ENCODE measurements around the gene SYT2.

The SYT2 gene

DNA sequence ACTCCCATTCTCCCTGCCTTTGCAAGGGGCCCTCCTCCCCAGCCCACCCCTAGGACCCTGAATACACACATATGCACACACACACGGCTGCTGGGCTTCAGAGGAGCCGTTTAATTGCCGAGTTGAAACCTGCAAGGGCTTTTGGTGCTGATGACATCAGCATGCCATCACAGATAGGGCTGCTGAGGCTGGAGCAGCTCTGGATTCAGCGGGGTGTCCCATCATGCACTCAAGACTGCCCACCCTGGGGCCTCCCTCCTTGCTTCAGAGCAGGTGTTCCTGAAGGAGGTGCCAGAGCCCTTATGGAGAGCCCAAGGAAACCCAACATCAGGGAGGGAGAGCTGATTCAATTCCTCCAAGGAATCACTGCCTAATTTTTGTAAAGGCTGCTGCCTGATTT lies 5.7 kb downstream of the SYT2 start:
- DNase-seq (ENCODE audit: low spot score), result no peak

DNA sequence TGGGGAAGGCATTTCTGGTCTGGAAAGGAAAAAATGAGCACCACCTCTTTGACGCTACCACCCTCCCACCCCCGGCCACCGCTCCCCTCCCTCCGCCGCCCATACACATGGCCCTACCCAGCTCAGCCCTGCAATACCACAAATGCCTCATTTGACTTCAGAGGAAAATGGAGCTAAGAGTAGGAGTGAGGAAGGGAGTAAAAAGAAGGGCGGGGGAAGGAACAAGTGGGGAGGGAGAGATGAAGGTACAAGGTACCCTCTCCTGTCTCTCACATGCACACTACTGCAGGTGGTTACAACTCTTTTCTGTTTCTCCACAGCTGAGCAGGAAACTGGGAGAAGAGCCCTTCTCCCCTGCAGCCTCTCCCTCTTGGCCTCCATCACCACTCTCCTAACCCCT lies 7.1 kb downstream of the SYT2 start:
- DNase-seq (ENCODE audit: low spot score), result no peak

GRCh38 chr1:202702088-202702487 lies 8.2 kb downstream of the SYT2 start:
- DNase-seq (ENCODE audit: low spot score), result no peak

DNA sequence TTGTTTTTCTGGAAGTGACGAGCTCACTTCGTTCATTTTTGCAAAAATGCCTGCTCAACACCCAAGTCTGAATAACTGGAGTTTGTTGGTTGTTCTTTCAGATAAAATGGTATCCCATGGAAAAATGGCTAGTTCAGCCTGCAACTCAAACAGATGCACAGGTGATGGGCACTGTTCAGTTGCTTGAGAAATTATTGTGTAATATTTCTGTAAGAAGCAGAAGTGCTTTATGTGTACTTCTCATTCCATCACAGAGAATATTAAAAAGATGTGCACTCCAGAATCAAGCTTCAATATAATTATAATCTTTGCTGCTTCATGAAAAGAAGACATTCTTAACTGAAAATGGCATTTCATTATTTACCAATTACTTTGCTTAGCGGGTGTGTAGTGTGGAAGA lies 9.1 kb downstream of the SYT2 start:
- no peak for DNase-seq (ENCODE audit: low spot score)

DNA sequence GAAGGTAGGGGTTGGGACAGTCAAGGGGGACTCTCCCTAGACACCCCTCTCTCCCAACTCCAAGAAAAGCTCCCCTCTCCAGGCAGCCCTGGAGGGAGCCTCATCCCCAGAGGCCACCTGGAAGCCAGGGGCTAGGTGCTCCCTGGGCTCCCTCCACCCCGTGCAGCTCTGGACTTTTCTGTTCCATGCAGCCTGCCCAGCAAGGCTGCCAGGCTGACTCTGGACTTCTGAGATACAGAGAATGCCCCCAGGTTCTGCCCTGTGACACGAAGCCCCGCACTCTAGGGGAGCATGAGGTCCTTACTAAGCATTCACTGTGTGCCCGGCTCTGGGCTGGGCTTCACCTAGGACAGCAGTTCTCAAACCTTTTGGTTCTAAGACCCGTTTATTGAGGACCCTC lies 10.2 kb downstream of the SYT2 start:
- no peak for DNase-seq (ENCODE audit: low spot score)

DNA sequence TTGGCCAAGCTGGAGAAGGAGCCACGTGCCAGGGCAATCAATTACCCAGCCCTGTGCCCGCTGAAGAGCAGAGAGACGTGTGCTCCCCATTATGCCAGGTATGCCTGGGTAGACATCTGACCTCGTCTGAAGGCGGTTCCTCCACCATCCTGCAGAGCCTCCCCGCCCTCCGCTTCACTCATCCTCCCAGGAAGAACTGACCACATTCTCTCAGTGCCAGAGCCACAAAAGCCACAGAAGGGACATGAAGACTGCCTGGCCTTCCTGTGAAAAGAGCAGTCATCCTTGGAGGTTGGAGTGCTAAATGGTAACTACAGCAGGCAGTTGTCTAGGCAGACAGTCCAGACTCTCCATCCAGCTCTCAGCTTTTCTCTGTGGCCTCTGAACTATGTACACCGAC lies 12.0 kb downstream of the SYT2 start:
- DNase-seq (ENCODE audit: low spot score), result peak; percentile 9

DNA sequence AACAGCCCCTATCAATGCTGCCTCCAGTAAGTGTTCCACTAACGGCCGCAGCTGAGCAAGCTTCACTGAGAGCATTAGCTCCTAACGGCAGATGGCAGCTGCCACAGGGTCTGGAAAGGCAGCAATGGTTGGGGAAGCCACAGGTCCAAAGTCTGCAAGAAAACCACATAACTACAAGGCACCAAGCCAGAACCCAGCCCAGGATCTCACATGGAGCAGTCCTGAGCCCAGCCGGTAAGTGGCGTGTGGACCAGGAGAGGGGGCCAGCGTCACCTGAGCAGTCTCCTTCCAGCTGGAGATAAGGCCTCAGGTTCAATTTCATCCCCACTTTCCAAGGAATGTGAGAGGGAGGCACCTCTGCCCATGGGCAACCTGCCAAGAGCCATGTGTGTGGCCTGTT lies 13.2 kb downstream of the SYT2 start:
- no peak for DNase-seq (ENCODE audit: low spot score)

DNA sequence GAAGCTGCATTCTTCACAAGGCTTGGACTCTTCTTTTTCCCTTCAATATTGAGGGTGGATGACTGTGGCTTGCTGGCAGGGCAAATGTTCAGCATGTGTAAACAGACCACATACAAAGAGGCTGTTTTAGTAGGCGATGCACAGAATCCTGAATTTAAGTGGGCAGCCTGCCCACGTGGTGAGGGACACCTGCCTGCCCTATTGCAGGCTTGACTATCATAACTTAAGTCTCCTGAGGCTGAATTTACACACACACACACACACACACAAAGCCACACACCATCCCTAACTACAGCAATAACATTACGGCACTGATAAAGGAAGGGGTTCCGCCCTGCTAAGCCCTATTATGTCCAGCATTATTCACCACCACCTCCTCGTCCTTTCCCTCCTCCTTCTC lies 15.9 kb downstream of the SYT2 start:
- no peak for DNase-seq (ENCODE audit: low spot score)

DNA sequence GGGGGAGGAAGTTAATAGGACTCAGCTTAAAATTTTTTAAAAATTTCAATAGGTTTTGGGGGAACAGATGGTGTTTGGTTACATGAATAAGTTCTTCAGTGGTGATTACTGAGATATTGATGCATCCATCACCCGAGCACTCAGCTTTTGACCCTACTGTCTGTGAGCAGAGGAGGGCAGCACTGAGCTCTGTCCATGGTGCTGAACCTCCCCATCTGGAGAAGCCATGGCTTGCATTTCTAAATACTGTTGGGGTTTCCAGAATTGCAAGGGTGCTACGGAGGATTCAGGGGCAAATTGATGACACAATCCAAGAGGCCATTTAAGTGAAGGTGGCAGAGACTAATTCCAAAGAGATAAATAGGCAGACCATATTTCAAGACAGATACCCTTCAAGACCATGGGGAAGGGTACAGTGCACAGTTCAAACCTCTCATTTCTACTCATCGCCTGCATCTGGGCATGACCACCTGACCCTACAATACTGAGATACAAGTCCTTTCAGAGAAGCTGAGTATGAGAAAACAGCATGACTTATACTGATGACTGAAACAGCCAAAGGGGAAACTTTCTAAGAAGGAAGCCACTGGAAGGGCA lies 17.2 kb downstream of the SYT2 start:
- peak; percentile 56 for DNase-seq (ENCODE audit: low spot score)

DNA sequence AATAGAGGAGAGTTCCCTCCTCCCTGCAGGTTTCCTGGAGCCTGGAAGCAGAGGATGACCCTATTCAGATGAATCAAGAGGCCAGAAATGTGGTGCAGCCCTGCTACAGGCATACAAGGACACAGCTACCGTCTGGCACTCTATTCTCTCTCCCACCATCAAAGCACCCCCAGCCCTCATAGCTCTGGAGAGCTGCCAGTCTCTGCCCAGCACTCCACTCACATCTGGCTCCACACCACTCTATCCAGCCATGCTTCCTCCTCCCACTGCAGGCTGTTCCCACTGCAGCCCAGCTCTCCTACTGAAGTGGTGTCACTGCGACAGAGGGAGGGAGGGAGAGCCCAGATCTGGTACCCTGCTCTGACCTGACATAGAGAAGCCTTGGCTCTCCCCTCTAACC lies 18.4 kb downstream of the SYT2 start:
- no peak for DNase-seq (ENCODE audit: low spot score)

DNA sequence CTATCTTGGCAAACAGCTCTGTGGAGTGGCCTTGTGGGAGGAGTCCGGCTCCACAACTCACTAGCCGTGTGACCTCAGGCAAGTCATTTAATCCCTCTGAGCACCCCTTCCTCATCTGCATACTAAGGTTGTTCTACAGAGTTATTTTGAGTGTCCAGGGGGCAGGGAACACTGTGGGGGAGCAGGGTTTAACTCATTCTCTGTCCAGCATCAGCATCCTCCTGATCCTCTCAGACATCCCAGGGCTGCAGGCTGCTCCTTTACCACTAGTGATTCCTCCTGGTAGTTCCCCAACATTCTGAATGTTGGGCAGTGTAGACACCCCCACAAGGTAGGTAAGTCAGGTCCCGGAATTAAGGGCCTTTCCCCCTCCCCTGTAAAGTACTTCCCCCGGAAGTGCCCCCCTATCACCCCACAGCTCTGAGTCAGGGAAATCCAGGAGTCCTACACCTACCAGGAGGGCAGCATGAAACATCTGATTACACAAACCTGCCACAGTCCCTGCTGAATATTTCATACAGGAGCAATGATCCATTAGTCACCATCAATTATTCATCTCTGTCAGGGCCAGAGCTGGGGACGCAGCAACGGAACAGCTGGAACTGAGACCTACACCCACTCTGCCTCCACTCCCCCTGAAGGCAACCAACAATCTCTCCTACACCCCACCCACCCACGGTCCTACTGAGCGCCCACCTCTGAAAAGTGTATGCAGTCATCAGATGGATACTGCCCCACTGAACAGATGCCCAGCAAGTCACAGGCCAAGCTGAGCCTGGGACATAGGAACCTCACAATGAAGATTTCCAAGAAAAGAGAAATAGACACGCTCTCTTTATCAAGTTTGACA lies 20.5 kb downstream of the SYT2 start:
- DNase-seq (ENCODE audit: low spot score), result no peak

GRCh38 chr1:202689082-202689481 lies 21.2 kb downstream of the SYT2 start:
- DNase-seq (ENCODE audit: low spot score), result no peak

DNA sequence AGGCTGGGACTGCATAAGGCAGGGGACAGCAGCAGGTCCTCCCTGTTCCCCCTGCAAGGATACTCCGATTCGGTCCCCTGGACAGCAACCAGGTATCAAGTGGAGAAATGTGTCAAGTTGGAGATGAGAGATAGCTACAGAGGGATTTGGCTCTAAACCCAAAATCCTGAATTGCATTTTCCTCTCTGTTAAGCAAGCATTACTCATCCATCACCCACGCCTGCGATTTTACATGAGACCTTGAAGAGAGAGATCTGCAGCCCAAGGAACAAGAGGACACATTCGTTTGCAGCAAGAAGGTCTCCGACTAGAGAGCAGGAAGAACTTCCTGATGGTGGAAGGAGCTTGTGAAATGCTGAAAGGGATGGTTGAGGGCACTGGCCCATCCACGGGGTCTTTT lies 21.9 kb downstream of the SYT2 start:
- no peak for DNase-seq (ENCODE audit: low spot score)

GRCh38 chr1:202687798-202688197 lies 22.5 kb downstream of the SYT2 start:
- no peak for DNase-seq (ENCODE audit: low spot score)

DNA sequence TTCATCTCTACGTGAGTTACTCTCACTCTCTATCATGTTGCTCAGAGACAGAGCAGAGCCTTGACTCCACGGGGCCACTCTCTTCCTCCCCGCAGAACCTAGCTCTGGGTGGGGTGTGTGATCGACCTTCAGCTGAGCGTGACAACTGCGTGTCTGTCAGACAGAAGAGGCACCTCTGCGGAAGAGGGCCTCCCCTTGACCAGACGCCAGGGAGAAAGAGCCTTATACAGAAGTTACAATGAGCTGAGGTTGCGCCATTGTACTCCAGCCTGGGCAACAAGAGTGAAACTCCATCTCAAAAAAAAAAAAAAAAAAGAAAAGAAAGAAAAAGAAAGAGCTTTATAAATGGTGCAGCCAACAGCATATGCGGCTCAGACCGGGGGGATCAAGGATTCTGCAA lies 22.9 kb downstream of the SYT2 start:
- no peak for DNase-seq (ENCODE audit: low spot score)

DNA sequence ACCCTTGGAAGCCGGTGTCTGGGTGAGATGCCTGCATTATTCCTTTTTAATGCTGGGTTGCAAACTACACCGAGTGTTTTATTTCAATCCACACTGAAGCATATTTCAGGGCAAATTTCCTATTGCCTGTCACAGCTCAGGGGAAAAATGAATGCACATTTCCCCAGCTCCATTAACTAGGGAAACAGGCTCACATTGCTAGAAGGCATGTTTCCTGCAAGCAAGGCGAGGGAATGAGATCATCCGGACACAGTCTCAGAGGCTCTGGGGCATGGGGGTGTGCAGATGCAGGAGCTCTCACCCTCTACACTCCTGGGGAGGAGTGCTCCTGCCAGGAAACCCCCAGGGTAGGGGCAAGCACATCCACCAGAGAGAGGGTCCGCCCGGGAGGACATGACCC lies 24.6 kb downstream of the SYT2 start:
- DNase-seq (ENCODE audit: low spot score), result no peak

DNA sequence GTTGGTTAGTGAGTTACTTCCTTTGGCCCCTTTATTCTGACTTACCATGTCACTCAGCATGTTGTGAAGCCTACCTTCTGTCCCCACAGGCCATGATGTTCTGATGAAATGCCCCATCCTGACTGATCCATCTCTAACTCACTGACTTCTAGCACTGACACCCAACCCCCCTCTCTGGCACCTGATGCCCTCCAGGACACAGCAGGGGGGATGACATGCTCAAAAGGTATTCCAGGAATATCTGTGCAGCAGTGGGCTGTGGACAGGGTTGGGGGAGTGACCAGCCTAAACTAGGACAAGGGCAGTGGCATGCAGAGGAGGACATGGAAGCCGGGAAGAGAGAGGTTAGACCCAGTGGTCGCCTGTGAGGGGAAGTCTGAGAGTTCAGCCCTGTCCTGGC lies 25.5 kb downstream of the SYT2 start:
- DNase-seq (ENCODE audit: low spot score), result no peak

DNA sequence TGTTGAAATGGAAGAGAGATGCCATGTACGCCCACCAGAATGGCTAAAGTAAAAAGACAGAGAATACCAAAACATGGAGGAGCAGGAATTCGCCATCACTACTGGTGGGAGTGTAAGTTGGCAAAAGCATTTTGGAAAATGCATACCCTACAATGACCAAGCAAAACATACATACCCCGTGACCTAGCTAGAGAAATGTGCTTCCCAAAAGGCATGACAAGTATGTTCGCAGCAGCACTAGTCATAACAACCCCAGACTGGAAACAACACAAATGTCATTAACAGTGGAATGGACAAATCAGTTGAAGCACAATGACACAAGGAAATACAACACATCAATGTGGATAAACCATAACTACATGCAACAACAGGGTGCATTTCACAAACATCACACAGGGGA lies 27.2 kb downstream of the SYT2 start:
- DNase-seq (ENCODE audit: low spot score), result no peak

- no peak for DNase-seq (ENCODE audit: low spot score)
Measured at GRCh38 chr1:202682477-202682876, 27.8 kb downstream of the SYT2 start.

DNA sequence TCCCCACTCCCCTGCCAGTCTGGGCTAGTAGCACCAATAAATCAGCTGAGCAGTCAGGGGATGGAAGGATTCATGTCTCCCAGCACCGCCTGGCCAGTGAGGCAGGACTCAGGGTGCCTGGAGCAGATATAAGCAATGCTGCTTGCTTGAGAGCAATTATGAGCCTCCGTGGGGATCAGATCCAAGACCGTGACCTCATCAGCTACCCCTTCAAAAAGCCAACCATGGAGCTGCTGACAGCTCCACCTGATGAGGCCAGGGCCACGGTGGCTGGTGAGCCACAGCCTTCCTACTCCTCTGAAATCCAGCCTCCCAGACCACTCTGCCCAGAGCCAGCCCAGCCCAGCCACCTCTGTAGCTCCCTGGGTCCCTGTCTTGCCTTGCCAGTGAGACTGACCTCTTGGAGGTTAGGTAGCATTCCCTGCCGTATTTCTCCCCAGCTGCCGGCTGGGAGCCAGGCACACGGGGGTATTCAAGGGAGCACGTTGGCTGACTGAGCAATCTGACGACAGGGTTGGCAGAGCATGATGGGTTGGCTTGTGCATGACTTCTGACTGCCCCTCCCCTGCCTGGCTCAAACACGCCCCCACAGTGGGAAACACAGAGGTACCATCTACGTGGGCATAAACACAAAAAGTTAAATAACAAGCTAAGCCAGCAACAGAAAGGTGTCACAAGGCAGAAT lies 28.4 kb downstream of the SYT2 start:
- no peak for DNase-seq (ENCODE audit: low spot score)

- no peak for DNase-seq (ENCODE audit: low spot score)
Measured at GRCh38 chr1:202680586-202681352, 29.5 kb downstream of the SYT2 start.

GRCh38 chr1:202679406-202680177 lies 30.7 kb downstream of the SYT2 start:
- DNase-seq (ENCODE audit: low spot score), result no peak

All from activated CD4-positive, alpha-beta T cell treated with anti-CD3 and anti-CD28 coated beads, Interleukin-2, Interleukin-4, amounts not matched to agents 100 ng/mL and 50 ng/mL, durations not matched to agents 16 hours and 8 hours (primary cell).